Activated T-cell treated with anti-CD3 and anti-CD28 coated beads, Interleukin-2, amount 50 U/mL, for 24 hours (primary cell): ENCODE data around the gene SLC8A1.

Source experiments
- DNase-seq: peaks from one replicate; pipeline ENCODE4 v3.0.0-alpha.2; 2020
- H3K27ac Mint-ChIP-seq: 2 replicates; pipeline ENCODE4 v1.8.0; 2020; ENCODE audit warnings: mild to moderate bottlenecking, mixed read lengths
- H3K27me3 Mint-ChIP-seq: 2 replicates; pipeline ENCODE4 v1.8.0; 2020; ENCODE audit warnings: mixed read lengths
- H3K36me3 Mint-ChIP-seq: 2 replicates; pipeline ENCODE4 v1.8.0; 2020; ENCODE audit warnings: low read depth, mixed read lengths
- H3K4me1 Mint-ChIP-seq: 2 replicates; pipeline ENCODE4 v1.8.0; 2020; ENCODE audit warnings: low read depth, mixed read lengths
- H3K4me3 Mint-ChIP-seq: 2 replicates; pipeline ENCODE4 v1.8.0; 2020; ENCODE audit warnings: mild to moderate bottlenecking, moderate library complexity, mixed read lengths
- H3K9me3 Mint-ChIP-seq: 2 replicates; pipeline ENCODE4 v1.8.0; 2020; ENCODE audit warnings: mixed read lengths

SLC8A1 gene

DNA sequence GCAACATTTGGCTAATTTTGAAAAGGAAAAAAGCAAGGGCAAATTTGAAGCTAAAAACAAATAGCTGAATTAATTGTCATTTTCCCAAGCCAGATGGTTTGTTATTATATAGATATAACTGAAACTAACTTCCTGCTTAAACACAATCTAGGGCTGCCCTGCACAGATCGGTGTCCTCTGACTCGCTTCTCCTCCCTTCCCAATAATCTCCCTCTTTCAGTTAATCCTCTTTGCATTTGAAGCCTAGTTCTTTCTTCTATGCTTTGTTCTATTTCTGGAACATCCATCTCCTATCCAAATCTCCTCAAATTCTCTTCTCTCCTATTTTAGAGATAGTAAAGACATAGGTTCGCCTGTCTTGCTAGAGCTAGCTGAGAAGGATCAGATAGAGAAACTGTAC, 328.1 kb downstream of the SLC8A1 start:
- peaks cover 1% of the 10 kb centered on the region for H3K4me1 Mint-ChIP-seq
- H3K36me3 Mint-ChIP-seq: no peaks in the 10 kb centered on the region
- no peaks in the 10 kb centered on the region for H3K27me3 Mint-ChIP-seq
- H3K4me3 Mint-ChIP-seq: no peak overlapping the region
- H3K27ac Mint-ChIP-seq: no peak overlapping the region
- H3K9me3 Mint-ChIP-seq: no peaks in the 10 kb centered on the region
- DNase-seq: no peak

DNA sequence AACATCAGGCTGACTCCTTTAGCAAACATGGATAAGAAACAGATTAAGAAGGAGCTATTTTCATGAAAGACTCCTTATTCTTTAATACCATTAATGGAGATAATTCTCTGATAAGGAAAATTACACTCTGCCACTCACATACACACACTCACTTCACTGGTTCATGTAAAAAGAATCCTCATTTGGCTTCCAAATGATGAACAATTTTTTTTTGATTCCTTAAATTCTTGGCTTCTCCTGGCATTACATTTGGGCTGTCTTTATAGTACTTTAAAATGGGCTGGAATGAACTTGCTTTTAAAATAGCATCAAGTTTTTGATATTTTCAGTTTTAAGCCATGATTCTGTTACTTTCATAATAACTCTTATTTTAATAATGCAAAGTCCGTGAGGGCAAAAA, 328.6 kb downstream of the SLC8A1 start:
- H3K27me3 Mint-ChIP-seq: no peaks in the 10 kb centered on the region
- no peak overlapping the region for H3K4me3 Mint-ChIP-seq
- H3K27ac Mint-ChIP-seq: no peak overlapping the region
- H3K4me1 Mint-ChIP-seq: peaks cover 1% of the 10 kb centered on the region
- H3K9me3 Mint-ChIP-seq: no peaks in the 10 kb centered on the region
- no peak for DNase-seq
- no peaks in the 10 kb centered on the region for H3K36me3 Mint-ChIP-seq

DNA sequence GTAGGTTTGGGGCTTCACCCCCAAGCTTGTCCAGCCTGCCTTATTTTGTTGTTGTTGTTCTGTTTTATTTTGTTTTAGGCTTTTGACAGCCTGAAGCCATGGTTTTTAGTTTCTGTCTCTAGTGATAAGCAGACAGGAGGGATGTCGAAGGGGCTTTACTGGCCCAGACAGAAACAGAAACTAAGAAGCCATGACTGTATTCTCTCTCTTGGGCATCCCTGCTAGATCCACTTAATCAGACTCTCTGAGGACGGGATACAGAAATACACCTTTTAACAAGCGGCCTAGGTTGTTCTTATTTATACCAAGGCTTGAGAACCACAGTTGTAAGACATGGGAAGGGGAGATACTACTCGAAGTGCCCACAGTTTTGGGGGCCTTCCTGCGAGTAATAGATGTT, 330.9 kb downstream of the SLC8A1 start:
- Mint-ChIP-seq H3K9me3 (no peaks in the 10 kb centered on the region), H3K27ac (no peak overlapping the region)

DNA sequence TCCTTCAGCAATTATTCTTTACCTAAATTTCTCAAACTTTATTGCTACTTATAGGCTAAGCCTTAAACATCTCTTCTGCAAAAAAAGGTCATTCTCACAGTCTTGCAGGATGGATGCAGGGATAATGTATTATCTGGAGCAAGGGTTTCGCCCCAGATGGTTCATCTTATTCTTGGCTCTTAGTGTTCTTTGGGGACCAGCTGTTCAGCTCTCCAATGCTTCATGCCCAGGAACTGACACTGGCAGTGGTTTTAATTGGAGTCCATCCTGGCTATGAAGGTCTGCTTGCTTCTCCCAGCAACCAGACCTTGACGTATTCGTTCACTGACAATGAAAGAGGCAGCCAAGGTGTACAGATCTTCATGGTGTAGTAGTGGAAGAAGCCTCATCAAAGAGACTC, 331.9 kb downstream of the SLC8A1 start:
- Mint-ChIP-seq H3K9me3 (no peaks in the 10 kb centered on the region), H3K4me3 (no peak overlapping the region), H3K4me1 (no peaks in the 10 kb centered on the region)

More for the DNA sequence above, 330.9 kb downstream of the SLC8A1 start:
- Mint-ChIP-seq H3K4me3 (no peak overlapping the region), H3K4me1 (no peaks in the 10 kb centered on the region), H3K36me3 (no peaks in the 10 kb centered on the region), H3K27me3 (no peaks in the 10 kb centered on the region)
- no peak for DNase-seq

DNA sequence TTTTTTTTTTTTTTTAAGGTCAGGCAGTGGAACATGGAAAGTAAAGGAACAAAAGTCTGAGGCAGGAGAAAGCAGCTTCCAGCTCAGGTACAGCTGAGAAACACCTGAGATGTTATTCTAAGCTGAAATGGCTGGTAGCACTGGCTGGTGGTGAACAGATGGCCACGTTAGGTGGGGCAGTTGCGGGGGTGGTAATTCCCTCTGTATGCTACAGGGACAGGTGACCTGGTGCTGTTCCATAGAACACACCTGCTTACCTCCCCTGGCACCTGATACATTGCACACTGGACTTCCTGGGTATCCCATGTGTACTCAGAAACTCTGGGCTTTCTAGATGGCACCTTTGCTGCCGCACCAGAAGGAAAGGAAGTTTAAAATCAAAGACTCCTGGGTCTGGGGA, 333.3 kb downstream of the SLC8A1 start:
- H3K27ac Mint-ChIP-seq: no peak overlapping the region
- H3K36me3 Mint-ChIP-seq: no peaks in the 10 kb centered on the region
- no peaks in the 10 kb centered on the region for H3K4me1 Mint-ChIP-seq
- H3K4me3 Mint-ChIP-seq: no peak overlapping the region
- H3K27me3 Mint-ChIP-seq: no peaks in the 10 kb centered on the region
- no peak for DNase-seq
- no peaks in the 10 kb centered on the region for H3K9me3 Mint-ChIP-seq

More for the DNA sequence above, 331.9 kb downstream of the SLC8A1 start:
- Mint-ChIP-seq H3K27ac (no peak overlapping the region), H3K27me3 (no peaks in the 10 kb centered on the region), H3K36me3 (no peaks in the 10 kb centered on the region)
- DNase-seq: no peak

DNA sequence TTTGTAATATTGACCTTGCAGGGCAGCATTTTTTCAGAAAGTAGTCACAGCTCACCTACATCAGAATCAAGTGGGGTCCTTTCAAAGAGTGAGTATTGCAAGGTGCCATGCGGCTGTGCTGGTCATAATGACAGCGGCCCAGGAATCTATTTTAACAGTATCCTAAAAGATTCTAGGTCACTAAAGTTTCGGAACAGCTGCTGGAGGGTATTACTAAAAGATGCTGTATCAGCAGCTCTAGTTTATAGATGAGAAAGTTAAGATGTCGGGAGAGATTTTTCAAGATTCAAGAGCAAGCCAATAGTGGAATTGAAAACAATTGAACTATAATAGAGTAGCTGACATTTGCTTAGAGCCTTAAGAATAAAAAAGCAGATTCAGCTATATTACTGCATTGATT, 336.0 kb downstream of the SLC8A1 start:
- DNase-seq: no peak

DNA sequence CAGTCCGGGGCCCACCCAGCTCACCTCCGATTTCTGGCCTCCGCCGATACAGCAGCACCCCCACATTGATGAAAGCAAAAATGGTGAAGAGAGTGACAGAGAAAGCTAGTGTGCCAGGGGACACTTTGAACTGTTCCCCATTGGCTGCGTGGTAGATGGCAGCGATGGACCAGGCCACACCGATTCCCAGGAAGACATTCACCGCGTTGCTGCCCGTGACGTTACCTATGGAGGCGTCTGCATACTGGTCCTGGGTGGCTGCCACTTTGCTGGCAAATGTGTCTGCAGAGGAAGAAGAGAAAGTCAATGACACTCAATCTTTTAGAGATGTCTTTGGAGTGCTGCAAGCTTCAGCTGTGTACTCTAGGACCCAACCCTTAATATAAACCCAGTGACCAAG, 336.5 kb downstream of the SLC8A1 start:
- H3K27me3 Mint-ChIP-seq: no peaks in the 10 kb centered on the region
- no peak overlapping the region for H3K27ac Mint-ChIP-seq
- no peak overlapping the region for H3K4me3 Mint-ChIP-seq
- no peaks in the 10 kb centered on the region for H3K9me3 Mint-ChIP-seq
- no peak for DNase-seq
- no peaks in the 10 kb centered on the region for H3K4me1 Mint-ChIP-seq
- no peaks in the 10 kb centered on the region for H3K36me3 Mint-ChIP-seq

More for the DNA sequence above, 336.0 kb downstream of the SLC8A1 start:
- H3K27me3 Mint-ChIP-seq: no peaks in the 10 kb centered on the region
- no peaks in the 10 kb centered on the region for H3K4me1 Mint-ChIP-seq
- no peak overlapping the region for H3K4me3 Mint-ChIP-seq
- no peaks in the 10 kb centered on the region for H3K9me3 Mint-ChIP-seq
- no peak overlapping the region for H3K27ac Mint-ChIP-seq
- no peaks in the 10 kb centered on the region for H3K36me3 Mint-ChIP-seq

DNA sequence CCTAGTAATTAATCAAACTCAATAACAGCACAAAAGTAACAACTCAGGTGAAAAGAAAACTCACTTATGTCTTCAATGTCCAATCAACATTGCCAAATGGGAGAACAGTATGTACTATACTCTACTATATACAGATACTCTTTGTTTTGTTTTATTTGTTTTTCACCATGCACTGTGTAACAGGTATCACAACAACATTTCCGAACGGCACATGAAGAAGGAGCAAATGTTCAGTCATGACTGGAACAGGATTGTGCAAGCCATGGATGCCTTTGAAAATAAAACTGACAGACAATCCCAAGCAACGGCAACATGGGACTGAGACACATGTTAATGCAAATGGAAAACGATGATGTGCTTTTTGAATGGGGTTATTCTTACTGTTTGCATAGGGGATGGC, 337.9 kb downstream of the SLC8A1 start:
- no peaks in the 10 kb centered on the region for H3K36me3 Mint-ChIP-seq

DNA sequence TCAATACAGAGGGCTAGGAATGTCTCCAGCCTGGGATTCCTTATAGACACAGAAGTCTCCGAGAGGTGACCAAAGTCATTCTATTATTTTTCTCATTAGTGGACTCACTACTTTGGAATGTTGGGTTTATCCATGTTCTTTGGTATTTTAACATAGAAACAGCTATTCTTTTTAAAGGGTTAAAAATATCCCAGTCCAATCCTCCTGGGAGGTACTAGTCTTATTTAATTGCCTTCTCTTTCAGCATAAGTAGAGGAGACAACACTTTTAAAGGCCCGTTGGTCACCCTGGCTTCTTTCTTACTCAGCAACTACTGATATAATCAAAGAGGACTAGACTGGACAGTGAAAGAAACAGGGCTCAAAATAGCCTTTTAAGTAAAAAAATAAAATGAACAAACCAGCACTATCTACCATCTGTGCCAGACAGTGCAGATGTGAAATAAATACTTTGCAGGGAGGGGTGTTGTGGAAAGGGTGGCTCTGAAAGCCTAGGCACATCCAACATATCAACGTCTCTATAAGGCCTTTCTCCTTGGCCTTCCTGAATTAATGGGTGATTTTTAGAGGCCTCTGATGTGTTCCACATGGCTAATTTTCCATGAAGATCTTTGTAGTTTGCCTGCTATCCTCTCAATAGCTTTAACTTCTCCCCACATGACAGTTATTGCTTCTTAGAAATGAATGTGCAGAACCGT, 338.5 kb downstream of the SLC8A1 start:
- no peaks in the 10 kb centered on the region for H3K36me3 Mint-ChIP-seq
- no peak for DNase-seq
- no peak overlapping the region for H3K27ac Mint-ChIP-seq
- H3K9me3 Mint-ChIP-seq: no peaks in the 10 kb centered on the region
- no peaks in the 10 kb centered on the region for H3K4me1 Mint-ChIP-seq
- no peak overlapping the region for H3K4me3 Mint-ChIP-seq
- no peaks in the 10 kb centered on the region for H3K27me3 Mint-ChIP-seq

More for the DNA sequence above, 337.9 kb downstream of the SLC8A1 start:
- no peak for DNase-seq
- Mint-ChIP-seq H3K9me3 (no peaks in the 10 kb centered on the region), H3K4me1 (no peaks in the 10 kb centered on the region), H3K4me3 (no peak overlapping the region), H3K27ac (no peak overlapping the region), H3K27me3 (no peaks in the 10 kb centered on the region)

DNA sequence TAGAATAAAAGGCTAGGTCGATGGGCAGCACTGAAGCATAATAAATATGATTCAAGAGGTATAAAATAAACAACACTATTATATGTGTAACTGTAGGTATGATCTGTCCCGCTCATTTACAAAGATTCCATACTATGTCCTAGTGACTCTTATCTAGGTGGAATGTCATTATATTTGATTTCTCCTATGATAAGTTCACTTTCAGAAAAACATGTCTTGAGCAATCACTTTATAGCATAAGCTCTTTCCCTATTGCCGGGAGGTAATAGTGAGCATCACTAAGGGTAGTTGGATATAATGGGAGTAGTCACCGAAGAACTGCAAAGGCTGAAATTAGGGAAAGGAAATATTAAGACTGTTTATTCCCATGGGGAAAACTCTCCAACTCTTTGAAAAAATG, 342.5 kb downstream of the SLC8A1 start:
- H3K4me1 Mint-ChIP-seq: no peaks in the 10 kb centered on the region
- H3K27ac Mint-ChIP-seq: no peak overlapping the region
- H3K4me3 Mint-ChIP-seq: no peak overlapping the region
- H3K27me3 Mint-ChIP-seq: no peaks in the 10 kb centered on the region
- no peaks in the 10 kb centered on the region for H3K36me3 Mint-ChIP-seq
- DNase-seq: no peak
- no peaks in the 10 kb centered on the region for H3K9me3 Mint-ChIP-seq

DNA sequence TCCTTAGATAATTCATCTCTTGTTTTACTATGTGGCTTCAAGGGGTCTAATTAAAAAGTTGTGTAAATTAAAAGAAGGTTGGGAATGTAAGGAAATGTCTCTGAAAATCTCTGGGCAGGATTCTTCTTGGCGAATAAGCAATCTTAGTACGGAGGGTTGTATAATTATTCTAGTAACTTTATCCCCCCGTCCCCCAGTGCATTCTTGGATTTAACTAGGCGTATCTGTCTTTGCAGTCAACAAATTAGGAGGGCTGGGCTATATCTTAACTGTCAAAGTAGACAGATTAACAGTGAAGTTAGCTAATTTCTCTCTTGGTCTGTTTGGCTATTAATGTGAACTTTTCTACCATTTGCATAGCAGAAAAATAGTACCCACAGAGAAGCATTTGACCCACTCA, 343.0 kb downstream of the SLC8A1 start:
- H3K4me1 Mint-ChIP-seq: no peaks in the 10 kb centered on the region
- no peaks in the 10 kb centered on the region for H3K36me3 Mint-ChIP-seq
- H3K27me3 Mint-ChIP-seq: no peaks in the 10 kb centered on the region
- H3K27ac Mint-ChIP-seq: no peak overlapping the region
- H3K4me3 Mint-ChIP-seq: no peak overlapping the region
- no peak for DNase-seq
- no peaks in the 10 kb centered on the region for H3K9me3 Mint-ChIP-seq

DNA sequence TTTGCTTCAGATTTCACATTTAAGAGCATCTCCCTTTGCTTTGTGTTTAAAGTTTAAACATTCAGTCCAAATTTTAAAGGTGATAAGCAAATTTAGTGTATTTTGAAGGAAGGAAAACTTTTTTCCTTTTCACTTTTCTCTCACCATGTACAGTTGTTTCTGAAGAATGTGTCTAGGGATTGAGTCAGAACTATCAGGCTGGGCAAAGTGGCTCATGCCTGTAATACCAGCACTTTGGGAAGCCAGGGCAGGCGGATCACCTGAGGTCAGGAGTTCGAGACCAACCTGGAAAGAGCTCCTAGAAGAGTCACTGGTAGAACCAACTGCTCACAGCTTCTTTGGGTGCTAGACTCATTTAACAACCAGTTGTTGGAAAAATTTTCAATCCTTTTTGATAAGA, 345.8 kb downstream of the SLC8A1 start:
- Mint-ChIP-seq H3K36me3 (no peaks in the 10 kb centered on the region), H3K9me3 (no peaks in the 10 kb centered on the region), H3K27me3 (no peaks in the 10 kb centered on the region), H3K4me3 (no peak overlapping the region), H3K4me1 (peaks cover 1% of the 10 kb centered on the region), H3K27ac (no peak overlapping the region)
- DNase-seq: no peak

DNA sequence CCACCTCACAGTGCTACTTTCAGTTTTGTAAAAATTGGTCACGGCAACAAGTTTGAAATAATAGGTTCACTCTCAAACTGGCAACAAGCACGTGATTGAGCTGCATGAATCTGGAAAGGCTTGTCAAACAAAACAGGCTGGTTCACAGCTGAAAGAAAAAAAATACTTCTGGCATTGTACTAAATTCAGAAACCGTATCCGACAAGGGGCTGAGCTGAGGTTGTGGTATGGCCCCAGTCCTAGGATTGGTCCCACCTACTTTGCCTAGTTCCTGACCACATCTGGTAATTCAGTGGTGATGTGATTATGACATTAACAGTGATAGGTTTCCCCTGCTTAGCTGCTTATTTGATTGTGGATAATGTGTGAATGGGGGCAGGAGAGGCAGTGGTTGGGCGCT, 346.3 kb downstream of the SLC8A1 start:
- no peaks in the 10 kb centered on the region for H3K9me3 Mint-ChIP-seq
- H3K4me1 Mint-ChIP-seq: peaks cover 3% of the 10 kb centered on the region
- H3K4me3 Mint-ChIP-seq: no peak overlapping the region
- no peak for DNase-seq
- H3K27ac Mint-ChIP-seq: no peak overlapping the region
- H3K36me3 Mint-ChIP-seq: no peaks in the 10 kb centered on the region
- no peaks in the 10 kb centered on the region for H3K27me3 Mint-ChIP-seq

DNA sequence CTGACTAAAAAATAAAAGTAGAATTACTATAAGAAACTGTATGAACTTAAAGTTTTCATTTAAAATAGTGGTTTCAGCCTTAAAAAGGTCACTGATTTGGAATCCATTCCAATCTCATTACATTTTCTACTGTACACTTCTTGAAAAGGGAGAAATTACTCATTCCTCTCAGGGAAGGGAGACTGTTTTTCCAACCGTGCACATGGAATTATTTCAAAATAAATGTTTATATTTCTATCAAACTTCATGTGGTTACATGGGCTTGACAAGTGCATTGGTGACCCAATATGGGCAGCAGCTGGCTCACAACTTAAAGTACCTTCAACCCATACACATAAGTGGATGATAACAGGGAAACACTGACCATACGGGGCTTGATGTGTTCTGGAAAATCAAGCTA, 348.3 kb downstream of the SLC8A1 start:
- DNase-seq: no peak
- H3K9me3 Mint-ChIP-seq: no peaks in the 10 kb centered on the region

DNA sequence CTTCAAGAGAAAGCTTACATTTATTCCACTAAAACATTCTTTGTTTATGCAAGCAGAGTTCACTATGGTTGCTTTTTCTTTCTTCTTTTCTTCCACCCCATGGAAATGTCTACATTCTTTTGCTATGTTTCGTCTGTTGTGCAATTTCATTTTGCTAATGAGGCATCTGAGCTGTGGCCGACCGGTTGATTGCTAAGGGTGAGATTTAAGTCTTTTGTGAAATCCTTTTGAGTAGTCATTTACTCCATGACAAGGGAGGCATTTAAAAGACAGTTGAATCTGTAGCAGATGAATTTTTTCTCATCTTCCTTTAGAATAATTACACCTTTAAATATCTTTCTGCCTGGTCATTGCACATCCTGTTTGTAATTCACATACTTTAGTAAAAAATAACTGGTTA, 348.7 kb downstream of the SLC8A1 start:
- no peak overlapping the region for H3K27ac Mint-ChIP-seq
- no peak for DNase-seq
- H3K4me3 Mint-ChIP-seq: no peak overlapping the region
- no peaks in the 10 kb centered on the region for H3K9me3 Mint-ChIP-seq
- H3K27me3 Mint-ChIP-seq: peaks cover 4% of the 10 kb centered on the region
- peaks cover 3% of the 10 kb centered on the region for H3K4me1 Mint-ChIP-seq
- H3K36me3 Mint-ChIP-seq: no peaks in the 10 kb centered on the region

More for the DNA sequence above, 348.3 kb downstream of the SLC8A1 start:
- Mint-ChIP-seq H3K36me3 (no peaks in the 10 kb centered on the region), H3K4me3 (no peak overlapping the region), H3K27me3 (peaks cover 4% of the 10 kb centered on the region), H3K27ac (no peak overlapping the region), H3K4me1 (peaks cover 3% of the 10 kb centered on the region)

DNA sequence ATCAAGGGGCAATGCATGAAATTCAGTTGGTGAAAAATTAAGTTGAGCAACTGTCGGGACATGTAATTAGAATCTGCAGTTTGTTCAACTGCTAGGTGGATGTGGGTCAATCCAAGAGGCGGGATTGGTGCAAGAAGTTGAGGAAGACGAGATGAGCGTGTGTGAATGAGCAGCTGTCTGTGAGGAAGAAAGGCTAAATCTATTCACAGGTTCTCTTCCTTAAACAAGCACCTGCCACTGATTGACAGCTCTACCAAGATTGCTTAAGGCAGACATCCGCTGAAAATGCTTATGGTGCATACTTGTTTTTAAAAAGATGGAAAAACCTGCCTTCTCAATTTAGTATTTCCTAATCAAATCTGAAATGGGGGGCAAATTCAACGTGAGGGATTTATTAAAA, 349.4 kb downstream of the SLC8A1 start:
- H3K27me3 Mint-ChIP-seq: peaks cover 4% of the 10 kb centered on the region
- H3K4me1 Mint-ChIP-seq: peaks cover 3% of the 10 kb centered on the region
- H3K9me3 Mint-ChIP-seq: no peaks in the 10 kb centered on the region

More for the DNA sequence above, 349.4 kb downstream of the SLC8A1 start:
- H3K36me3 Mint-ChIP-seq: no peaks in the 10 kb centered on the region
- DNase-seq: no peak
- H3K4me3 Mint-ChIP-seq: no peak overlapping the region
- no peak overlapping the region for H3K27ac Mint-ChIP-seq
